ENCODE results near the gene COMMD4. TPM values are rescaled to one million over a fixed set of nuclear protein-coding genes. Genes with fewer than 3 reads are reported as not detected.

Gene COMMD4
- total RNA-seq, 2 experiments from 2014 or later: 123 to 133 TPM

GRCh38 chr15:75361989-75362641, 26.3 kb downstream of the COMMD4 start:
- no peak overlapping the region for H3K4me3 ChIP-seq (ENCODE audit: low read depth, low read length, poor library complexity, severe bottlenecking)
- no peaks in the 10 kb centered on the region for H3K9me2 ChIP-seq (ENCODE audit: insufficient read depth, low read length)
- TF ChIP-seq EZH2phosphoT487 (IDR thresholded peaks at IDR 0.05; ENCODE audit: borderline replicate concordance, low read depth, low read length): no peak
- TF ChIP-seq, protein P1, sequence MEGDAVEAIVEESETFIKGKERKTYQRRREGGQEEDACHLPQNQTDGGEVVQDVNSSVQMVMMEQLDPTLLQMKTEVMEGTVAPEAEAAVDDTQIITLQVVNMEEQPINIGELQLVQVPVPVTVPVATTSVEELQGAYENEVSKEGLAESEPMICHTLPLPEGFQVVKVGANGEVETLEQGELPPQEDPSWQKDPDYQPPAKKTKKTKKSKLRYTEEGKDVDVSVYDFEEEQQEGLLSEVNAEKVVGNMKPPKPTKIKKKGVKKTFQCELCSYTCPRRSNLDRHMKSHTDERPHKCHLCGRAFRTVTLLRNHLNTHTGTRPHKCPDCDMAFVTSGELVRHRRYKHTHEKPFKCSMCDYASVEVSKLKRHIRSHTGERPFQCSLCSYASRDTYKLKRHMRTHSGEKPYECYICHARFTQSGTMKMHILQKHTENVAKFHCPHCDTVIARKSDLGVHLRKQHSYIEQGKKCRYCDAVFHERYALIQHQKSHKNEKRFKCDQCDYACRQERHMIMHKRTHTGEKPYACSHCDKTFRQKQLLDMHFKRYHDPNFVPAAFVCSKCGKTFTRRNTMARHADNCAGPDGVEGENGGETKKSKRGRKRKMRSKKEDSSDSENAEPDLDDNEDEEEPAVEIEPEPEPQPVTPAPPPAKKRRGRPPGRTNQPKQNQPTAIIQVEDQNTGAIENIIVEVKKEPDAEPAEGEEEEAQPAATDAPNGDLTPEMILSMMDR (conservative IDR thresholded peaks at IDR 0.05; ENCODE audit: low read length): no peak
- H2AFZ ChIP-seq (ENCODE audit: low read length): no peak overlapping the region
- H3K4me2 ChIP-seq (ENCODE audit: low read length): no peak overlapping the region
- H3K79me2 ChIP-seq (ENCODE audit: insufficient read depth, low read depth, low read length): no peaks in the 10 kb centered on the region
- H3K9me3 ChIP-seq (ENCODE audit: low read length): no peaks in the 10 kb centered on the region
- H3K27ac ChIP-seq (ENCODE audit: low read depth, low read length, poor library complexity, severe bottlenecking): no peak overlapping the region
- no peaks in the 10 kb centered on the region for H4K20me1 ChIP-seq (ENCODE audit: insufficient read depth, low read length)
- CTCF ChIA-PET (ENCODE audit: unreplicated experiment): no interaction called here
- POLR2A ChIA-PET: no interaction called here
- DNase-seq (ENCODE audit: low spot score): no peak
- peaks cover 4% of the 10 kb centered on the region for H3K4me1 ChIP-seq (ENCODE audit: insufficient read depth, low read length, poor library complexity, severe bottlenecking)
- intact Hi-C loops (cut with micrococcal nuclease; ENCODE audit: unreplicated experiment): no loop called here
- BruUV-seq (replicated peaks): no TSS peak
- peaks cover 33% of the 10 kb centered on the region; the same call in 1 of the 2 replicates for H3K36me3 ChIP-seq (ENCODE audit: insufficient read depth, low read length)

DNA sequence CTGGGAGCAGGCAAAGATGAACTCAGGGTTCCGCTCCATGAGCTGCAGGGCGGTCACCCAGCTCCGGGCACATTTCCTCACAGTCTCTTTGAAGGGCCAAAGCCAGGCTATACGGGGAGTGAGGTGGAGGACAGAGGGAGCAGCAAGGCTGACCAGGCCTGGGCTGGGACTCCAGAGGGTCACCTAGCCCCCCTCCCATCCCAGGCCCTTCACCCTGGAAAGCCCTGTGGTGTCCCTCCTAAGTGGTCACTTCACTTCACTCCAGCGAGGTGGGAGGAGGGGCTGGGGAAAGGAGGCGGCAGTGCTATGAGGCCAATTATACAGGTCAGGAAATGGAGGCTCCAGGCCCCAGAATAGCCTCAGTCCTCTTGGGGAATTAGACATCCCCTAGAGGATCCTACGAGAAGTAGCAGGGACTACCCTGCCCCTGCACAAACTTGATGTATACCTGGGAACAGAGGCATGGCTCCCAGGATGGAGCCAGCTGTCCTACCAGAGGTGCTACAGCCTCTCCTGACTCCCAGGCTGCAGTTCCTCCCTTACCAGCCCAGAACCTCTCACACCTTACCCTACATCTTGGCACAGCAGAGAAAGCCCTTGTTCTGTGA, 26.9 kb downstream of the COMMD4 start:
- Histone ChIP-seq H3K4me3 (ENCODE audit: low read depth, low read length, poor library complexity, severe bottlenecking) (no peak overlapping the region), H3K27ac (ENCODE audit: low read depth, low read length, poor library complexity, severe bottlenecking) (no peak overlapping the region), H2AFZ (ENCODE audit: low read length) (no peak overlapping the region), H3K36me3 (ENCODE audit: insufficient read depth, low read length) (peaks cover 34% of the 10 kb centered on the region; the same call in 1 of the 2 replicates), H3K79me2 (ENCODE audit: insufficient read depth, low read depth, low read length) (no peaks in the 10 kb centered on the region), H3K9me2 (ENCODE audit: insufficient read depth, low read length) (no peaks in the 10 kb centered on the region), H4K20me1 (ENCODE audit: insufficient read depth, low read length) (no peaks in the 10 kb centered on the region), H3K4me1 (ENCODE audit: insufficient read depth, low read length, poor library complexity, severe bottlenecking) (peaks cover 10% of the 10 kb centered on the region), H3K4me2 (ENCODE audit: low read length) (no peak overlapping the region), H3K9me3 (ENCODE audit: low read length) (no peaks in the 10 kb centered on the region)
- ChIA-PET POLR2A (no interaction called here), CTCF (ENCODE audit: unreplicated experiment) (no interaction called here)
- intact Hi-C loops (cut with micrococcal nuclease; ENCODE audit: unreplicated experiment): no loop called here
- no TSS peak for BruUV-seq (replicated peaks)
- no peak for TF ChIP-seq EZH2phosphoT487 (IDR thresholded peaks at IDR 0.05; ENCODE audit: borderline replicate concordance, low read depth, low read length)
- TF ChIP-seq, protein P1 (conservative IDR thresholded peaks at IDR 0.05; ENCODE audit: low read length): 0 out of 2 replicates have a peak, but pooled peaks have one; percentile 13
- DNase-seq (ENCODE audit: low spot score): no peak

GRCh38 chr15:75363786-75364185, 27.9 kb downstream of the COMMD4 start:
- no peak overlapping the region for H3K4me2 ChIP-seq (ENCODE audit: low read length)
- intact Hi-C loops (cut with micrococcal nuclease; ENCODE audit: unreplicated experiment): no loop called here
- H3K9me3 ChIP-seq (ENCODE audit: low read length): no peaks in the 10 kb centered on the region
- peaks cover 10% of the 10 kb centered on the region for H3K4me1 ChIP-seq (ENCODE audit: insufficient read depth, low read length, poor library complexity, severe bottlenecking)
- H3K27ac ChIP-seq (ENCODE audit: low read depth, low read length, poor library complexity, severe bottlenecking): no peak overlapping the region
- ChIA-PET POLR2A (no interaction called here), CTCF (ENCODE audit: unreplicated experiment) (no interaction called here)
- no TSS peak for BruUV-seq (replicated peaks)
- no peaks in the 10 kb centered on the region for H3K9me2 ChIP-seq (ENCODE audit: insufficient read depth, low read length)
- no peak for DNase-seq (ENCODE audit: low spot score)
- peaks cover under 1% of the 10 kb centered on the region; the same call in 1 of the 2 replicates for H3K79me2 ChIP-seq (ENCODE audit: insufficient read depth, low read depth, low read length)
- H4K20me1 ChIP-seq (ENCODE audit: insufficient read depth, low read length): no peaks in the 10 kb centered on the region
- H3K36me3 ChIP-seq (ENCODE audit: insufficient read depth, low read length): peaks cover 26% of the 10 kb centered on the region; the same call in 1 of the 2 replicates
- H2AFZ ChIP-seq (ENCODE audit: low read length): no peak overlapping the region
- no peak for TF ChIP-seq EZH2phosphoT487 (IDR thresholded peaks at IDR 0.05; ENCODE audit: borderline replicate concordance, low read depth, low read length)
- TF ChIP-seq, protein P1 (conservative IDR thresholded peaks at IDR 0.05; ENCODE audit: low read length): no peak
- H3K4me3 ChIP-seq (ENCODE audit: low read depth, low read length, poor library complexity, severe bottlenecking): no peak overlapping the region

All from OCI-LY7 (cell line).